HepG2 (cell line): ENCODE measurements around the gene SS18L1. TPM values are rescaled to one million over a fixed set of nuclear protein-coding genes. Genes with fewer than 3 reads are reported as not detected.

Source experiments
- DR1 ChIP-seq: sonication (generic); formaldehyde crosslinking; IDR thresholded peaks from 2 replicates; pipeline ENCODE4 v1.8.0; 2021; ENCODE audit warnings: mild to moderate bottlenecking, missing genetic modification reagents, inconsistent platforms
- GATAD1 ChIP-seq: IDR thresholded peaks from 2 replicates; pipeline ENCODE4 v1.6.1; 2016; ENCODE audit warnings: missing genetic modification reagents, missing compliant biosample characterization
- GMEB1 ChIP-seq: sonication (generic); formaldehyde crosslinking; IDR thresholded peaks from 2 replicates; pipeline ENCODE4 v1.5.1; 2020; ENCODE audit warnings: missing genetic modification reagents, mild to moderate bottlenecking, borderline replicate concordance
- HIVEP1 ChIP-seq: sonication (generic); formaldehyde crosslinking; IDR thresholded peaks from 2 replicates; pipeline ENCODE4 v1.4.0; 2020; ENCODE audit warnings: mild to moderate bottlenecking, missing genetic modification reagents
- IKZF4 ChIP-seq: sonication (generic); formaldehyde crosslinking; IDR thresholded peaks from 2 replicates; pipeline ENCODE4 v1.5.1; 2020; ENCODE audit warnings: borderline replicate concordance, mild to moderate bottlenecking, low read depth, missing genetic modification reagents; ENCODE audit errors: not compliant biosample characterization
- KLF11 ChIP-seq: IDR thresholded peaks from 2 replicates; pipeline ENCODE4 v1.6.1; 2016; ENCODE audit warnings: missing compliant biosample characterization
- NFE2L1 ChIP-seq: sonication (generic); formaldehyde crosslinking; IDR thresholded peaks from 2 replicates; pipeline ENCODE4 v1.4.0; 2020; ENCODE audit warnings: missing genetic modification reagents, mild to moderate bottlenecking, borderline replicate concordance
- THAP9 ChIP-seq: sonication (generic); formaldehyde crosslinking; IDR thresholded peaks from 2 replicates; pipeline ENCODE4; 2020; ENCODE audit warnings: missing genetic modification reagents, mild to moderate bottlenecking, borderline replicate concordance
- U2AF2 ChIP-seq: fragments of 200-400 bp; formaldehyde crosslinking; IDR thresholded peaks from 2 replicates; pipeline ENCODE4 v1.6.1; 2017; ENCODE audit warnings: low read depth, mild to moderate bottlenecking, low read length
- ZNF343 ChIP-seq: sonication (generic); formaldehyde crosslinking; IDR thresholded peaks from 2 replicates; pipeline ENCODE4 v1.4.0; 2020; ENCODE audit warnings: mild to moderate bottlenecking, missing genetic modification reagents
- ZSCAN30 ChIP-seq: sonication (generic); formaldehyde crosslinking; IDR thresholded peaks from 2 replicates; pipeline ENCODE4 v1.5.0; 2020; ENCODE audit warnings: mild to moderate bottlenecking, missing genetic modification reagents
- polyA plus RNA-seq, 8 experiments: library from polyadenylated mRNA; depleted of rRNA in 3 of 8; stranded (reverse) in 7 of 8; unstranded in 1 of 8; fragments of >200 nt; fragmentation: Illumina TruSeq in 4 of 8; extraction: Trizol in 4 of 8; gene quantifications; 2 replicates each; pipeline versions ENCODE4 v1.2.1 to v1.2.3, GENCODE V29; 2011 to 2016; ENCODE audit warnings: low read depth in 4 of 8, missing spikeins in 1 of 8, mixed read lengths in 1 of 8; ENCODE audit not compliant: insufficient read depth in 1 of 8
- total RNA-seq, 5 experiments: library from RNA; depleted of rRNA; stranded (reverse); fragments of >200 nt; fragmentation: Illumina TruSeq; extraction: Trizol; gene quantifications; 2 replicates each; pipeline ENCODE4 v1.2.3, GENCODE V29; 2016; ENCODE audit warnings: low read depth in 1 of 5
- TF ChIP-seq, protein P1 (sequence below): sonication (generic); formaldehyde crosslinking; IDR thresholded peaks from 2 replicates; pipeline ENCODE4 v1.4.0; 2020; ENCODE audit warnings: missing genetic modification reagents
- TF ChIP-seq, protein P2 (sequence below): sonication (generic); formaldehyde crosslinking; IDR thresholded peaks from 2 replicates; pipeline ENCODE4 v1.8.0; 2022; ENCODE audit warnings: mild to moderate bottlenecking, missing genetic modification reagents, moderate library complexity

Gene SS18L1
- total and polyA plus RNA-seq, 2 of the 13 experiments (the other 11 are each of a cell fraction or from before 2014, with no cell fraction given): 17.8 to 27.6 TPM

DNA sequence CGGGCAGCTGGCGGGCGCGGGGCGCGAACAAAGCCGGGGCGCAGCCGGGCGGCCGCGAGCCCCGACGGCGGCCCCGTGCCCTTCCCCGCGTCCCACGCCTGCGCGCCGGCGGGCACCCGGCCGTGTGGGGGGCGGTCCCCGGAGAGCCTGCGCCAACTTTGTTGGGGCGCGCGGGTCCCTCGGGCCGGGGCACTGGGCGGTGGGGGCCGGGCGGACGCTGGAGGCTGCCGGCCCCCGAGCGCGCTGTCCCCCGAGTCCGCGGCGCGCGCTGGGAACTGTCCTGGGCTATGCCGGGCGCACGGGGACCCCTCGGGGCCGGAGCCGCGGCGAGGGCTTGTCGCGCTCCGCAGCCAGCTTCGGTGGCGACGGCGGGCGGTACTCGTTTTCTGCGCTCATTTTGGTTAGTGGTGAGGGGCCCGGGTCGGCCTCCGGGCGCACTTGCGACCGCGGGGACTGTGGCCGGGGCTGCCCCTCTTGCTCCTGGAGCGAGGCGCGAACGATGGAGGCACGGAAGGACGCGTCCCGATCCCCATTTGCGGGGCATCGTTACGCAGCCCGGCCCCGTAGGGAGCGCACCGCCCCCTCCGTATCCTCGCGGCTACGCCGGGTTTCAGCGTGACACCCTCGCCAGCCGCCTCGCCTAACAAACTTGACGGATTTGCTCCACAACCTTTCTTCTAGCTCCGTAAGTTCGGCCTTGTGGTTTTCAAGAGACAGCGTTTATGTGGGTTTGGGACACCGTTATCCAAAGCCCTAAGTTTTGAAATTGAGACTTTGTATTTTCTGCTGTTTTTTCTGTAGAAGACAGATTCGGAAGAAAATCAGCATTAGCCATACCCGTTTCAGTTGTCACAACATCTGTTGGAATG is 622 bp downstream of the SS18L1 start (continued):
- TF ChIP-seq U2AF2 (no peak), GMEB1 (CRISPR knock-in tag) (peak; percentile 81), NFE2L1 (no peak), KLF11 (0 out of 2 replicates have a peak, but pooled peaks have one; percentile 37), GATAD1 (CRISPR knock-in tag) (peak; percentile 49), DR1 (CRISPR knock-in tag) (no peak), ZSCAN30 (CRISPR knock-in tag) (no peak), ZNF343 (CRISPR knock-in tag) (0 out of 2 replicates have a peak, but pooled peaks have one; percentile 79), THAP9 (peak; percentile 57; the same call in 1 of the 2 replicates), IKZF4 (CRISPR knock-in tag) (no peak), HIVEP1 (CRISPR knock-in tag) (peak; percentile 45; the same call in 1 of the 2 replicates)
- TF ChIP-seq, protein P1, sequence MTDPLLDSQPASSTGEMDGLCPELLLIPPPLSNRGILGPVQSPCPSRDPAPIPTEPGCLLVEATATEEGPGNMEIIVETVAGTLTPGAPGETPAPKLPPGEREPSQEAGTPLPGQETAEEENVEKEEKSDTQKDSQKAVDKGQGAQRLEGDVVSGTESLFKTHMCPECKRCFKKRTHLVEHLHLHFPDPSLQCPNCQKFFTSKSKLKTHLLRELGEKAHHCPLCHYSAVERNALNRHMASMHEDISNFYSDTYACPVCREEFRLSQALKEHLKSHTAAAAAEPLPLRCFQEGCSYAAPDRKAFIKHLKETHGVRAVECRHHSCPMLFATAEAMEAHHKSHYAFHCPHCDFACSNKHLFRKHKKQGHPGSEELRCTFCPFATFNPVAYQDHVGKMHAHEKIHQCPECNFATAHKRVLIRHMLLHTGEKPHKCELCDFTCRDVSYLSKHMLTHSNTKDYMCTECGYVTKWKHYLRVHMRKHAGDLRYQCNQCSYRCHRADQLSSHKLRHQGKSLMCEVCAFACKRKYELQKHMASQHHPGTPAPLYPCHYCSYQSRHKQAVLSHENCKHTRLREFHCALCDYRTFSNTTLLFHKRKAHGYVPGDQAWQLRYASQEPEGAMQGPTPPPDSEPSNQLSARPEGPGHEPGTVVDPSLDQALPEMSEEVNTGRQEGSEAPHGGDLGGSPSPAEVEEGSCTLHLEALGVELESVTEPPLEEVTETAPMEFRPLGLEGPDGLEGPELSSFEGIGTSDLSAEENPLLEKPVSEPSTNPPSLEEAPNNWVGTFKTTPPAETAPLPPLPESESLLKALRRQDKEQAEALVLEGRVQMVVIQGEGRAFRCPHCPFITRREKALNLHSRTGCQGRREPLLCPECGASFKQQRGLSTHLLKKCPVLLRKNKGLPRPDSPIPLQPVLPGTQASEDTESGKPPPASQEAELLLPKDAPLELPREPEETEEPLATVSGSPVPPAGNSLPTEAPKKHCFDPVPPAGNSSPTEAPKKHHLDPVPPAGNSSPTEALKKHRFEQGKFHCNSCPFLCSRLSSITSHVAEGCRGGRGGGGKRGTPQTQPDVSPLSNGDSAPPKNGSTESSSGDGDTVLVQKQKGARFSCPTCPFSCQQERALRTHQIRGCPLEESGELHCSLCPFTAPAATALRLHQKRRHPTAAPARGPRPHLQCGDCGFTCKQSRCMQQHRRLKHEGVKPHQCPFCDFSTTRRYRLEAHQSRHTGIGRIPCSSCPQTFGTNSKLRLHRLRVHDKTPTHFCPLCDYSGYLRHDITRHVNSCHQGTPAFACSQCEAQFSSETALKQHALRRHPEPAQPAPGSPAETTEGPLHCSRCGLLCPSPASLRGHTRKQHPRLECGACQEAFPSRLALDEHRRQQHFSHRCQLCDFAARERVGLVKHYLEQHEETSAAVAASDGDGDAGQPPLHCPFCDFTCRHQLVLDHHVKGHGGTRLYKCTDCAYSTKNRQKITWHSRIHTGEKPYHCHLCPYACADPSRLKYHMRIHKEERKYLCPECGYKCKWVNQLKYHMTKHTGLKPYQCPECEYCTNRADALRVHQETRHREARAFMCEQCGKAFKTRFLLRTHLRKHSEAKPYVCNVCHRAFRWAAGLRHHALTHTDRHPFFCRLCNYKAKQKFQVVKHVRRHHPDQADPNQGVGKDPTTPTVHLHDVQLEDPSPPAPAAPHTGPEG: peak; percentile 27; the same call in 1 of the 2 replicates
- TF ChIP-seq, protein P2, sequence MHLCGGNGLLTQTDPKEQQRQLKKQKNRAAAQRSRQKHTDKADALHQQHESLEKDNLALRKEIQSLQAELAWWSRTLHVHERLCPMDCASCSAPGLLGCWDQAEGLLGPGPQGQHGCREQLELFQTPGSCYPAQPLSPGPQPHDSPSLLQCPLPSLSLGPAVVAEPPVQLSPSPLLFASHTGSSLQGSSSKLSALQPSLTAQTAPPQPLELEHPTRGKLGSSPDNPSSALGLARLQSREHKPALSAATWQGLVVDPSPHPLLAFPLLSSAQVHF (CRISPR knock-in tag): peak; percentile 45; the same call in 1 of the 2 replicates
